PC-9 (cell line): ENCODE measurements around the gene LAX1. TPM values are rescaled to one million over a fixed set of nuclear protein-coding genes. Genes with fewer than 3 reads are reported as not detected.

Experiments used
- BruUV-seq: library from RNA; stranded (reverse); fragments of 400-500 nt; replicated peaks from 2 replicates; lab custom pipeline; 2021; lab: Mats Ljungman, UMichigan
- CTCF ChIA-PET: fragments of 300-600 bp; sonication (Branson Sonifier 250); formaldehyde crosslinking; loops from one replicate; lab custom pipeline; 2022; ENCODE audit warnings: antibody characterized with exemption; lab: Charles Lee
- POLR2A ChIA-PET: fragments of 300-600 bp; sonication (Branson Sonifier 250); formaldehyde crosslinking; loops from one replicate; lab custom pipeline; 2022; ENCODE audit warnings: antibody characterized with exemption; ENCODE audit not compliant: unreplicated experiment; lab: Charles Lee
- DNase-seq, 2 experiments: peaks; one replicate each; pipeline versions ENCODE4 v3.0.0 to v3.0.0-alpha.2; 2015 to 2022; ENCODE audit warnings: mixed read lengths in 1 of 2
- H2AFZ ChIP-seq: fragments of 200-600 bp; sonication (generic); 2 replicates; pipeline ENCODE4 v1.8.1; 2017; ENCODE audit warnings: antibody characterized with exemption
- H3F3A ChIP-seq: fragments of 200-600 bp; sonication (generic); 2 replicates; pipeline ENCODE4 v1.8.1; 2017; ENCODE audit warnings: antibody characterized with exemption, mild to moderate bottlenecking, low read depth; ENCODE audit not compliant: insufficient read depth
- H3K27ac ChIP-seq: fragments of 200-600 bp; sonication (generic); 2 replicates; pipeline ENCODE4 v1.6.1; 2016; ENCODE audit warnings: mixed run types
- H3K27me3 ChIP-seq: fragments of 200-600 bp; sonication (generic); 2 replicates; pipeline ENCODE4 v1.6.1; 2016; ENCODE audit warnings: low read depth, mixed run types; ENCODE audit not compliant: insufficient read depth
- H3K36me3 ChIP-seq: fragments of 200-600 bp; sonication (generic); 2 replicates; pipeline ENCODE4 v1.6.1; 2016; ENCODE audit warnings: low read depth, mixed run types
- H3K4me1 ChIP-seq: fragments of 200-600 bp; sonication (generic); replicated peaks from 2 replicates; pipeline ENCODE4 v1.6.1; 2016; ENCODE audit warnings: mixed run types; ENCODE audit not compliant: insufficient read depth
- H3K4me2 ChIP-seq: fragments of 200-600 bp; sonication (generic); 2 replicates; pipeline ENCODE4 v1.6.1; 2017; ENCODE audit warnings: mixed run types
- H3K4me3 ChIP-seq: fragments of 200-600 bp; sonication (generic); 2 replicates; pipeline ENCODE4 v1.6.1; 2016; ENCODE audit warnings: mixed run types
- H3K79me2 ChIP-seq: fragments of 200-600 bp; sonication (generic); 2 replicates; pipeline ENCODE4 v1.6.1; 2017; ENCODE audit warnings: low read depth, mixed run types
- H3K9me2 ChIP-seq: fragments of 200-600 bp; sonication (generic); 2 replicates; pipeline ENCODE4 v1.8.1; 2017; ENCODE audit warnings: mild to moderate bottlenecking; ENCODE audit not compliant: insufficient read depth
- H3K9me3 ChIP-seq: fragments of 200-600 bp; sonication (generic); 2 replicates; pipeline ENCODE4 v1.8.1; 2016; ENCODE audit warnings: low read depth; ENCODE audit not compliant: insufficient read depth
- H4K20me1 ChIP-seq: fragments of 200-600 bp; sonication (generic); 2 replicates; pipeline ENCODE4 v1.8.1; 2017; ENCODE audit not compliant: insufficient read depth
- EZH2 ChIP-seq: fragments of 200-600 bp; sonication (generic); IDR thresholded peaks from 2 replicates; pipeline ENCODE4 v1.8.0; 2017; ENCODE audit warnings: antibody characterized with exemption, low read depth
- intact Hi-C: fragments of 100-400 bp; cut with micrococcal nuclease; formaldehyde crosslinking; loops from one replicate; pipeline ENCODE4 v1.10.0; 2022; ENCODE audit not compliant: unreplicated experiment
- total RNA-seq: library from RNA; stranded (reverse); gene quantifications from 2 replicates; pipeline ENCODE4 v1.2.3, GENCODE V29; 2021
- TF ChIP-seq, protein P1 (sequence below): fragments of 200-600 bp; sonication (generic); conservative IDR thresholded peaks from 2 replicates; pipeline ENCODE4 v1.6.1; 2017; ENCODE audit warnings: mixed run types, antibody characterized with exemption, mild to moderate bottlenecking, moderate library complexity

Gene LAX1
- total RNA-seq, 1 experiment from 2014 or later, result not detected

DNA sequence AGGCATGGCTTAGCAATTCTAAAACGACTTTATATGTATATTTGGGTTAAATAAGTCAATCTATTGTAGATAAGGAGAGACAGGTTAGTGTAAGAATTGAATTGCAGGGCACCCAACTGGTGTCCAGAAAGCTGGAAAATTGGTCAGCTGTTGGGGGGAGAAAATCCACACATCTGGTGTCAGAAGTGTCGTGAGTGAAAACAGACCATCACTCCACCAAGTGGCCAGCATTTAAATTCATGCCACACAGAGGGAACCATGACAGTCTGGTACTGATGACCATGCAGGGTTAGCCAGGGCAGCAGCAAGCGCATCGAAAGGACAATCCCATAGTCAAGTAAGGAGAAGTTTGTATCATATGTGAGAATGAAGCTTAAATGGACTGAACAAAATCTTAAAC lies 11.7 kb downstream of the LAX1 start:
- no peak overlapping the region for H3K4me3 ChIP-seq
- no peaks in the 10 kb centered on the region for H3K79me2 ChIP-seq
- H3K36me3 ChIP-seq, result no peaks in the 10 kb centered on the region
- no peak overlapping the region for H3K27ac ChIP-seq
- no peak for DNase-seq
- ChIA-PET POLR2A (no interaction called here), CTCF (no interaction called here)
- BruUV-seq, result no TSS peak
- H2AFZ ChIP-seq, result no peak overlapping the region
- no peaks in the 10 kb centered on the region for H3K9me2 ChIP-seq
- no peaks in the 10 kb centered on the region for H4K20me1 ChIP-seq
- TF ChIP-seq, protein P1, sequence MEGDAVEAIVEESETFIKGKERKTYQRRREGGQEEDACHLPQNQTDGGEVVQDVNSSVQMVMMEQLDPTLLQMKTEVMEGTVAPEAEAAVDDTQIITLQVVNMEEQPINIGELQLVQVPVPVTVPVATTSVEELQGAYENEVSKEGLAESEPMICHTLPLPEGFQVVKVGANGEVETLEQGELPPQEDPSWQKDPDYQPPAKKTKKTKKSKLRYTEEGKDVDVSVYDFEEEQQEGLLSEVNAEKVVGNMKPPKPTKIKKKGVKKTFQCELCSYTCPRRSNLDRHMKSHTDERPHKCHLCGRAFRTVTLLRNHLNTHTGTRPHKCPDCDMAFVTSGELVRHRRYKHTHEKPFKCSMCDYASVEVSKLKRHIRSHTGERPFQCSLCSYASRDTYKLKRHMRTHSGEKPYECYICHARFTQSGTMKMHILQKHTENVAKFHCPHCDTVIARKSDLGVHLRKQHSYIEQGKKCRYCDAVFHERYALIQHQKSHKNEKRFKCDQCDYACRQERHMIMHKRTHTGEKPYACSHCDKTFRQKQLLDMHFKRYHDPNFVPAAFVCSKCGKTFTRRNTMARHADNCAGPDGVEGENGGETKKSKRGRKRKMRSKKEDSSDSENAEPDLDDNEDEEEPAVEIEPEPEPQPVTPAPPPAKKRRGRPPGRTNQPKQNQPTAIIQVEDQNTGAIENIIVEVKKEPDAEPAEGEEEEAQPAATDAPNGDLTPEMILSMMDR, result no peak
- TF ChIP-seq EZH2, result no peak
- no peaks in the 10 kb centered on the region for H3K27me3 ChIP-seq
- intact Hi-C loops, result no loop called here
- no peak overlapping the region for H3K4me2 ChIP-seq
- H3F3A ChIP-seq, result 0 out of 2 replicates have a peak, but pooled peaks cover 7% of the 10 kb centered on the region
- H3K9me3 ChIP-seq, result no peaks in the 10 kb centered on the region
- H3K4me1 ChIP-seq, result no peaks in the 10 kb centered on the region

GRCh38 chr1:203777596-203777995 lies 12.6 kb downstream of the LAX1 start:
- DNase-seq, result no peak
- no peak overlapping the region for H2AFZ ChIP-seq
- no peak overlapping the region for H3K4me2 ChIP-seq
- H3K9me2 ChIP-seq, result no peaks in the 10 kb centered on the region
- H3K27ac ChIP-seq, result no peak overlapping the region
- 0 out of 2 replicates have a peak, but pooled peaks cover 7% of the 10 kb centered on the region for H3F3A ChIP-seq
- TF ChIP-seq, protein P1, result no peak
- no peak for TF ChIP-seq EZH2
- no peaks in the 10 kb centered on the region for H3K9me3 ChIP-seq
- no TSS peak for BruUV-seq
- H3K27me3 ChIP-seq, result no peaks in the 10 kb centered on the region
- H3K79me2 ChIP-seq, result no peaks in the 10 kb centered on the region
- H4K20me1 ChIP-seq, result no peaks in the 10 kb centered on the region
- intact Hi-C loops, result no loop called here
- H3K36me3 ChIP-seq, result no peaks in the 10 kb centered on the region
- no peak overlapping the region for H3K4me3 ChIP-seq
- ChIA-PET POLR2A (no interaction called here), CTCF (no interaction called here)
- H3K4me1 ChIP-seq, result no peaks in the 10 kb centered on the region

DNA sequence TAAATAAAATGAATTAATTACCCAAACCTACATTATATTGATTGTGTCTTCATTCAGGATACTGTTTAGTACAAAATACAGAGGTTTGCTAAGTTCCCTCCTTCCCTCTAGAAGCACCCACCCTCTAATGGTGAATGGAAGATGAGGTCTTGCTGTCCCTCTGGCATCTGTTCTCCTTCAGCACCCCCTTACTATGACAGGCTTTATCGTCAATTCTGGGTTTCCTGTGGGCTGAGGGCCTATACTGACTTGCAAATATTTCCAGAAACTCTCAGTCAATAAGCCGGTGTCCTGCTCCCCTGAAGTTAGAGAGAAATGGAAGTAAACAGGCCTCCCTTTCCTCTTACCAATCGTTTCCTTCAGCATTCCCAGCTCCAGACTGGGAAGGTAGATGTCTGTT lies 13.2 kb downstream of the LAX1 start:
- ChIA-PET CTCF (no interaction called here), POLR2A (no interaction called here)
- H3K27me3 ChIP-seq, result no peaks in the 10 kb centered on the region
- H3K4me2 ChIP-seq, result no peak overlapping the region
- no peaks in the 10 kb centered on the region for H3K4me1 ChIP-seq
- H3K4me3 ChIP-seq, result no peak overlapping the region
- H3K36me3 ChIP-seq, result no peaks in the 10 kb centered on the region
- no peaks in the 10 kb centered on the region for H3K9me2 ChIP-seq
- no peaks in the 10 kb centered on the region for H3K79me2 ChIP-seq
- no peak for DNase-seq
- no peak overlapping the region for H3K27ac ChIP-seq
- H3K9me3 ChIP-seq, result no peaks in the 10 kb centered on the region
- H2AFZ ChIP-seq, result no peak overlapping the region
- no peaks in the 10 kb centered on the region for H4K20me1 ChIP-seq
- intact Hi-C loops, result no loop called here
- no TSS peak for BruUV-seq
- TF ChIP-seq, protein P1, result no peak
- TF ChIP-seq EZH2, result no peak
- H3F3A ChIP-seq, result 0 out of 2 replicates have a peak, but pooled peaks cover 7% of the 10 kb centered on the region
